Measurements from ENCODE around the gene GPR18. TPM values are rescaled to one million over a fixed set of nuclear protein-coding genes. Genes with fewer than 3 reads are reported as not detected.

GPR18 gene
- total and polyA plus RNA-seq, 2 of the 13 experiments (the other 11 are each of a cell fraction or from before 2014, with no cell fraction given) = not detected

DNA sequence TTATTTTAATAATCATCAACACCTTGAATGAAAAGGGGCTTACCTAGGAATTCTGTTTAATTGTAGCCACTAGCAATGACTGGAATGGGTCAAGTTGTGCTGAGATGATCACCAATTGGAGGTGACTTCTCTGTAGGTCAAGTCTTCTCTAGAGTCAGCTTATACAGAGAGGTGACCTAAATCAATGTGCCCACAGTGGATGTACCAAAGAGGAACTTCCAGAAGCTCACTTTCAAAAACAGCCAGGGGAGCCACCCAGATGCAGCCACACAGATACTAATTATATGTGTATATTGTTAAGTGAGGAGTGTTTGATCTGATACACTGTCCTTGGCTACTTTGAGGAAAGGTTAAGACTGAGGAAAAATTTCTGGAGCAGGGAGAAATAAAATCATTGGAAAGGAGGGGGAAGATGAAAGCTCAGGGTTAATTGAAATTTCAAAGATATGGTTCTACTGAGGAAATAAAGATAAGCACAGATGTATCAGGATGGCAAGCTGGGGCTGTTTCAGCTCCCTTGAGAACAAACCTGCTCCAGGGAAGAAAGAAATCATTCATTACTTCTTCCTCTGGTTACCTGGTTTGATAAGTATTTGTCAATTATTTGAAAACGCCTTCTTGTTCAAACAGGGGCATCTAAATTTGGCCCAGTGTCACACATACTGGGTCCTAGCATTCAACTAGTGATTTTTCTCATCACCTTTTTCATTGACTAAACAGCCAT, 43.9 kb upstream of the GPR18 start:
- no peaks in the 10 kb centered on the region for H3K9me3 ChIP-seq (ENCODE audit: low read length)
- POLR2A ChIA-PET = no interaction called here
- no peaks in the 10 kb centered on the region for H3K79me2 ChIP-seq (ENCODE audit: insufficient read depth, low read length)
- H3K4me2 ChIP-seq (ENCODE audit: low read depth, low read length) = no peak overlapping the region
- no peaks in the 10 kb centered on the region for H3K4me1 ChIP-seq (ENCODE audit: insufficient read depth, low read length)
- FAIRE-seq (no peak), DNase-seq (ENCODE audit: low spot score) (no peak), ATAC-seq (no peak)
- no peak overlapping the region for H2AFZ ChIP-seq (ENCODE audit: low read length)
- WGBS (ENCODE audit: low lambda C conversion rate) = 86% methylated on average over 1 of the region's 1 CpG
- BruUV-seq (replicated peaks) = no TSS peak
- H3K4me3 ChIP-seq (replicated peaks in 1 of 3; ENCODE audit: insufficient read depth in 1 of 3, low read depth in 2 of 3, low read length in 3 of 3) = no peak overlapping the region
- CTCF ChIA-PET (ENCODE audit: low intra/inter-chr PET ratio, low total read pairs) = no interaction called here
- in situ Hi-C loops (cut with HindIII; ENCODE audit: extremely low pct_ligation_motif_present, low pct_unique_long_range_greater_than_20kb) = no loop called here
- H3K27me3 ChIP-seq (ENCODE audit: control insufficient read depth in 1 of 2, insufficient read depth in 2 of 2, low read length in 2 of 2) = no peaks in the 10 kb centered on the region
- H3K9ac ChIP-seq (ENCODE audit: insufficient read depth, low read depth, low read length) = no peak overlapping the region
- H3K27ac ChIP-seq (ENCODE audit: extremely low read length, insufficient read depth, low read length) = no peak overlapping the region
- intact Hi-C loops (cut with micrococcal nuclease; ENCODE audit: unreplicated experiment) = no loop called here
- H3K36me3 ChIP-seq (replicated peaks in 1 of 2; ENCODE audit: control insufficient read depth in 1 of 2, insufficient read depth in 2 of 2, low read length in 2 of 2) = peaks cover 2 to 7% of the 10 kb centered on the region in 2 experiments; a peak in 4 of 5 replicates
- TF ChIP-seq ZNF343 (CRISPR knock-in tag; IDR thresholded peaks at IDR 0.05) = no peak
- H4K20me1 ChIP-seq (ENCODE audit: insufficient read depth, low read length) = no peaks in the 10 kb centered on the region

DNA sequence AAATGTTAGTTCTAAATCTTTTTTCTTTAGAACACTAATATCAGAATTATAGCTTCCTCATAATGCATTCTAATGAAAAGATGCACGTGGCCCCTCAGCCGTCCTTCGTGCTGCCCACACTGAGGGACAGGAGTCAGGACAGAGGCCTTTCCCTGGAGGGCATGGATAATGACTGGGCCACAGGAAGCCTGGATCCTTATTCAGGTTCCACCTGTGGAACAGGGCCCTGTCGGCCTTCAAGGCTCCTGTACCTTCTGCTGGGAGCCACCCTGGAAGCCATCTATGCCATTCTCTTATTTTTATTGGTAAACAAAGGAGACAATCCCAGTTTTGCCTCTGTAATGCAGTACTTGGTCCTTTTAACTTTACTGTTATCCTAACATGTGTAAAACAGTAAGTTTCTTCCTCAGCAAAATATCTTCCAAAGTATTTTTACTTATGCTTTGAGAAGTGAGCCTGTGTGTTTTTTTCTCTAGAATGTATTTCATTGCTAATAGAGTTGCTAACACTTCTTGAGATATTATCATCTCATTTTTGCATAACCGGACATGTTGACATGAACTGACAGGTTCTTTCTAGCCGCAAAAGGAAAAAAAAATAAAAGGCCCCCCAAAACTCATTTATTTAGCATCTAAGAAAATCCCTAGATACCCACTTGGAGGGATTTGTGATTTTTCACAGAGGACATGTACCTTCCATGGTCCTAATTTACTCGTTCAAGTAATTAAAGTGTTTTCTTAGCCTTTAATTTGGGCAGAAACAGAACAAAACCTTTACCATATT, 43.1 kb upstream of the GPR18 start:
- ChIA-PET CTCF (ENCODE audit: low intra/inter-chr PET ratio, low total read pairs) (no interaction called here), POLR2A (no interaction called here)
- BruUV-seq (replicated peaks) = no TSS peak
- intact Hi-C loops (cut with micrococcal nuclease; ENCODE audit: unreplicated experiment) (no loop called here), in situ Hi-C loops (cut with HindIII; ENCODE audit: extremely low pct_ligation_motif_present, low pct_unique_long_range_greater_than_20kb) (no loop called here)
- Histone ChIP-seq H3K79me2 (ENCODE audit: insufficient read depth, low read length) (no peaks in the 10 kb centered on the region), H3K27me3 (ENCODE audit: control insufficient read depth in 1 of 2, insufficient read depth in 2 of 2, low read length in 2 of 2) (no peaks in the 10 kb centered on the region), H3K4me3 (replicated peaks in 1 of 3; ENCODE audit: insufficient read depth in 1 of 3, low read depth in 2 of 3, low read length in 3 of 3) (no peak overlapping the region), H2AFZ (ENCODE audit: low read length) (no peak overlapping the region), H4K20me1 (ENCODE audit: insufficient read depth, low read length) (no peaks in the 10 kb centered on the region), H3K9ac (ENCODE audit: insufficient read depth, low read depth, low read length) (no peak overlapping the region), H3K9me3 (ENCODE audit: low read length) (no peaks in the 10 kb centered on the region), H3K4me1 (ENCODE audit: insufficient read depth, low read length) (no peaks in the 10 kb centered on the region), H3K36me3 (replicated peaks in 1 of 2; ENCODE audit: control insufficient read depth in 1 of 2, insufficient read depth in 2 of 2, low read length in 2 of 2) (peaks cover 2 to 7% of the 10 kb centered on the region in 2 experiments; a peak in 4 of 5 replicates), H3K27ac (ENCODE audit: extremely low read length, insufficient read depth, low read length) (no peak overlapping the region), H3K4me2 (ENCODE audit: low read depth, low read length) (no peak overlapping the region)
- FAIRE-seq = no peak
- WGBS (ENCODE audit: low lambda C conversion rate) = over 99% methylated on average over 7 of the region's 7 CpGs
- no peak for ATAC-seq
- DNase-seq (ENCODE audit: low spot score) = no peak
- TF ChIP-seq ZIK1 (CRISPR knock-in tag; IDR thresholded peaks at IDR 0.05; ENCODE audit: borderline replicate concordance, low read depth) = no peak
- no peak for TF ChIP-seq TBP (CRISPR knock-in tag; IDR thresholded peaks at IDR 0.05)
- TF ChIP-seq ZC3H13 (CRISPR knock-in tag; IDR thresholded peaks at IDR 0.05) = no peak
- no peak for TF ChIP-seq ZNF776 (CRISPR knock-in tag; IDR thresholded peaks at IDR 0.05)
- no peak for TF ChIP-seq SP4 (CRISPR knock-in tag; IDR thresholded peaks at IDR 0.05)
- TF ChIP-seq ZNF451 (CRISPR knock-in tag; IDR thresholded peaks at IDR 0.05) = no peak
- TF ChIP-seq, protein P1, sequence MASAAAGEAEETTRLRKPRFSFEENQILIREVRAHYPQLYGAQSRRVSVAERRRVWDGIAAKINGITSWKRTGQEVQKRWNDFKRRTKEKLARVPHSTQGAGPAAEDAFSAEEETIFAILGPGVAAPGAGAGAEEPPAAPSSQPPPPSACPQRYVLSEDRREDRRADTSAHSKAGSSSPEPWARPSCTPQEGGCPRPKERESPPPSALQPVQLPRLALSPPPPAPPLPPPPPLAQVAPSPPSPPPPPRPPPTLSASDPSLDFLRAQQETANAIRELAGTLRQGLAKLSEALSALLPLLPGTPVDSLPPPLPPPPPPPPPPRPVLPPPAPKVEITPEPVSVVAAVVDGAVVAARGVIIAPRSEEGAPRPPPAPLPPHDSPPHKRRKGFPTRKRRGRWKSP (CRISPR knock-in tag; IDR thresholded peaks at IDR 0.05) = no peak
- TF ChIP-seq, protein P2, sequence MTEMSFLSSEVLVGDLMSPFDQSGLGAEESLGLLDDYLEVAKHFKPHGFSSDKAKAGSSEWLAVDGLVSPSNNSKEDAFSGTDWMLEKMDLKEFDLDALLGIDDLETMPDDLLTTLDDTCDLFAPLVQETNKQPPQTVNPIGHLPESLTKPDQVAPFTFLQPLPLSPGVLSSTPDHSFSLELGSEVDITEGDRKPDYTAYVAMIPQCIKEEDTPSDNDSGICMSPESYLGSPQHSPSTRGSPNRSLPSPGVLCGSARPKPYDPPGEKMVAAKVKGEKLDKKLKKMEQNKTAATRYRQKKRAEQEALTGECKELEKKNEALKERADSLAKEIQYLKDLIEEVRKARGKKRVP (CRISPR knock-in tag; IDR thresholded peaks at IDR 0.05) = no peak
- TF ChIP-seq REXO4 (CRISPR knock-in tag; IDR thresholded peaks at IDR 0.05; ENCODE audit: borderline replicate concordance) = no peak
- TF ChIP-seq POLR2G (IDR thresholded peaks at IDR 0.05; ENCODE audit: low read depth, low read length) = no peak
- no peak for TF ChIP-seq SP5 (CRISPR knock-in tag; IDR thresholded peaks at IDR 0.05; ENCODE audit: borderline replicate concordance, low read depth)
- TF ChIP-seq, protein P3, sequence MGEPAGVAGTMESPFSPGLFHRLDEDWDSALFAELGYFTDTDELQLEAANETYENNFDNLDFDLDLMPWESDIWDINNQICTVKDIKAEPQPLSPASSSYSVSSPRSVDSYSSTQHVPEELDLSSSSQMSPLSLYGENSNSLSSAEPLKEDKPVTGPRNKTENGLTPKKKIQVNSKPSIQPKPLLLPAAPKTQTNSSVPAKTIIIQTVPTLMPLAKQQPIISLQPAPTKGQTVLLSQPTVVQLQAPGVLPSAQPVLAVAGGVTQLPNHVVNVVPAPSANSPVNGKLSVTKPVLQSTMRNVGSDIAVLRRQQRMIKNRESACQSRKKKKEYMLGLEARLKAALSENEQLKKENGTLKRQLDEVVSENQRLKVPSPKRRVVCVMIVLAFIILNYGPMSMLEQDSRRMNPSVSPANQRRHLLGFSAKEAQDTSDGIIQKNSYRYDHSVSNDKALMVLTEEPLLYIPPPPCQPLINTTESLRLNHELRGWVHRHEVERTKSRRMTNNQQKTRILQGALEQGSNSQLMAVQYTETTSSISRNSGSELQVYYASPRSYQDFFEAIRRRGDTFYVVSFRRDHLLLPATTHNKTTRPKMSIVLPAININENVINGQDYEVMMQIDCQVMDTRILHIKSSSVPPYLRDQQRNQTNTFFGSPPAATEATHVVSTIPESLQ (CRISPR knock-in tag; conservative IDR thresholded peaks at IDR 0.05) = no peak
